ENCODE results near the gene CYP1A1.

GRCh38 chr15:74768099-74768770 lies 42.9 kb upstream of the CYP1A1 start:
- no peak for TF ChIP-seq CTCF (IDR thresholded peaks at IDR 0.05)
- no peak for TF ChIP-seq POLR2AphosphoS5 (IDR thresholded peaks at IDR 0.05; ENCODE audit: low read depth, low read length)
- TF ChIP-seq REST (IDR thresholded peaks at IDR 0.05; ENCODE audit: insufficient read depth in 1 of 2, low read depth in 2 of 2, low read length in 1 of 2), result no peak
- TF ChIP-seq SIN3A (IDR thresholded peaks at IDR 0.05; ENCODE audit: borderline replicate concordance, insufficient read depth, low read depth, low read length), result no peak

Data from Panc1 (cell line).